ENCODE measurements around the gene PLXNB2.

DNA sequence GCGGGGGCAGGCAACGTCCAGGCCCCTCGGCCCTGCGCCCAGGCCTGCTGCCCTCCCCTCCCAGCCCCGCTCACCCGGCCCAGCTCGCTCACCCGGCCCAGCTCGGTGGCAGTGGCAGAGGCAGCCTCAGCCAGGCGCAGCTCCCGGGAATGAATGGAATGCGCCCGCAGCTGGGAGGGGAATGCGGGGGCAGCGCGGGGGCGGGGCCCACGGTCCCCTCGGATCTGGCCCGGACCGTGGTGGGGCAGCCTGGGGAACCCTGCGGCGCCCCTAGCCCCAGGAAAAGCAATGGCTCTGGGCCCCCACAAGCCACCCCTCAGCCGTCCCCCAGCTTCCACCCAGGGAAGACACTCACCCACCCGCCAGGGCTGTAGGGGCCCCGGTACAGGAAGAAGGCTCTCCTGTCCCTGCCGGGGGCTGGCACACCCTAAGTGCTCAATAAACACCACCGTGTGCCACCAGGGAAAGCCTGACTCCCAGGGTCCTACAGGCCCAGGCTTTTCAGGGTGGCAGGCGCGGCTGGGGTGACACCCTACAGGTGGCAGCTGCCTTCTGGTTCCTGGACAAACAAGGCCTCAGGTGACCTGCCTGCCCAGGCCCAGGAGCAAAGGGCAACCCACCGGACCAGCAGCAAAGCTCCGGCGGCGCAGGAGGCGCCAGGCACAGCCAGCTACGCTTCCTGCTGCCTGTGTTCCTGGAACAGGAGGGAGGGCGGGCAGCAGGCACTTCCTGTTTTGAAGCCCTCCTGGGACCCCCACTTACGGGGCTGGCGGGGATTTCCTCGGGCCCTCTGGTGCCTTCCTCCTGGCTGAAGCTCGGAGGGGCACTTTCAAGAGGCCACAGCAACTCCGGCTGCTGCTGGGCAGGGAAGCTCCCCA, 13.8 kb downstream of the PLXNB2 start:
- TF ChIP-seq, protein P1, sequence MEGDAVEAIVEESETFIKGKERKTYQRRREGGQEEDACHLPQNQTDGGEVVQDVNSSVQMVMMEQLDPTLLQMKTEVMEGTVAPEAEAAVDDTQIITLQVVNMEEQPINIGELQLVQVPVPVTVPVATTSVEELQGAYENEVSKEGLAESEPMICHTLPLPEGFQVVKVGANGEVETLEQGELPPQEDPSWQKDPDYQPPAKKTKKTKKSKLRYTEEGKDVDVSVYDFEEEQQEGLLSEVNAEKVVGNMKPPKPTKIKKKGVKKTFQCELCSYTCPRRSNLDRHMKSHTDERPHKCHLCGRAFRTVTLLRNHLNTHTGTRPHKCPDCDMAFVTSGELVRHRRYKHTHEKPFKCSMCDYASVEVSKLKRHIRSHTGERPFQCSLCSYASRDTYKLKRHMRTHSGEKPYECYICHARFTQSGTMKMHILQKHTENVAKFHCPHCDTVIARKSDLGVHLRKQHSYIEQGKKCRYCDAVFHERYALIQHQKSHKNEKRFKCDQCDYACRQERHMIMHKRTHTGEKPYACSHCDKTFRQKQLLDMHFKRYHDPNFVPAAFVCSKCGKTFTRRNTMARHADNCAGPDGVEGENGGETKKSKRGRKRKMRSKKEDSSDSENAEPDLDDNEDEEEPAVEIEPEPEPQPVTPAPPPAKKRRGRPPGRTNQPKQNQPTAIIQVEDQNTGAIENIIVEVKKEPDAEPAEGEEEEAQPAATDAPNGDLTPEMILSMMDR (IDR thresholded peaks at IDR 0.05), result no peak
- TF ChIP-seq POLR2A (IDR thresholded peaks at IDR 0.05), result no peak

Data from heart left ventricle (tissue), 13 donors.